Naive thymus-derived CD8-positive, alpha-beta T cell (primary cell): Measurements from ENCODE around the gene PSMG3. TPM values are rescaled to one million over a fixed set of nuclear protein-coding genes. Genes with fewer than 3 reads are reported as not detected.

Experiments
- ATAC-seq, 2 donors: fragments of 150-1000 bp; cut with Tn5 transposase in 1 of 2; sonication (Bioruptor Pico), chemical (Tn5 transposase) in 1 of 2; 1 replicate in 1 of 2; 2 replicates in 1 of 2; pipeline ENCODE4 v1.10.0; 2021; ENCODE audit warnings: mild to moderate bottlenecking in 2 of 2, moderate library complexity in 2 of 2
- POLR2A ChIA-PET: fragments of 350-600 bp; sonication (Branson Sonifier 250); formaldehyde crosslinking; loops from one replicate; lab custom pipeline; 2021; ENCODE audit warnings: antibody characterized with exemption; lab: Charles Lee
- DNase-seq, 10 donors: peaks; one replicate each; pipeline versions ENCODE4 v3.0.0 to v3.0.0-alpha.2; 2020 to 2022
- H3K27ac Mint-ChIP-seq, 10 donors: one replicate each; pipeline ENCODE4 v1.8.0; 2020 to 2022; ENCODE audit warnings: mild to moderate bottlenecking in 10 of 10, mixed read lengths in 10 of 10, moderate library complexity in 4 of 10, inconsistent platforms in 1 of 10
- H3K27me3 Mint-ChIP-seq, 5 donors: one replicate each; pipeline ENCODE4 v1.8.0; 2021 to 2022; ENCODE audit warnings: mixed read lengths in 5 of 5
- H3K36me3 Mint-ChIP-seq, 3 donors: one replicate each; pipeline ENCODE4 v1.8.0; 2020 to 2022; ENCODE audit warnings: mixed read lengths in 3 of 3, mild to moderate bottlenecking in 2 of 3, inconsistent platforms in 1 of 3
- H3K4me1 Mint-ChIP-seq, 4 donors: one replicate each; pipeline ENCODE4 v1.8.0; 2021 to 2022; ENCODE audit warnings: mixed read lengths in 4 of 4
- H3K4me3 Mint-ChIP-seq, 10 donors: one replicate each; pipeline ENCODE4 v1.8.0; 2020 to 2022; ENCODE audit warnings: mild to moderate bottlenecking in 10 of 10, mixed read lengths in 10 of 10, moderate library complexity in 6 of 10, inconsistent platforms in 1 of 10
- H3K9me3 Mint-ChIP-seq, 9 donors: one replicate each; pipeline ENCODE4 v1.8.0; 2020 to 2022; ENCODE audit warnings: mixed read lengths in 9 of 9, mild to moderate bottlenecking in 3 of 9, inconsistent platforms in 1 of 9, moderate library complexity in 1 of 9
- polyA plus RNA-seq, 3 donors: library from polyadenylated mRNA; unstranded; fragments of 300-500 nt; fragmentation: Illumina TruSeq; gene quantifications; one replicate each; pipeline ENCODE4 v1.2.3, GENCODE V29; 2021
- total RNA-seq, 8 experiments: library from RNA in 2 of 8; stranded (reverse) in 2 of 8; gene quantifications; one replicate each; pipeline ENCODE4 v1.2.3 and lab custom pipeline; 2021 to 2026

PSMG3 gene
- total and polyA plus RNA-seq, 5 experiments from 2014 or later: 24.3 to 45.8 (median 43.5) TPM

- Mint-ChIP-seq H3K4me3 (no peak overlapping the region), H3K4me1 (peaks cover 3 to 8% (median 4%) of the 10 kb centered on the region in 4 donors), H3K36me3 (peaks cover 0 to 32% (median 0%) of the 10 kb centered on the region in 3 donors), H3K27ac (peak overlapping the region in 1 of 10 donors; percentile 74), H3K27me3 (no peaks in the 10 kb centered on the region), H3K9me3 (no peaks in the 10 kb centered on the region)
- ATAC-seq: no peak
- POLR2A ChIA-PET: interaction anchor here (1.8 to 1.9 kb wide), 2 partner anchors 9 to 11 kb away, joined by 4 to 6 read pairs; no protein-coding TSS in a partner anchor
- DNase-seq: no peak
Observed at GRCh38 chr7:1543826-1544177, 26.0 kb downstream of the PSMG3 start.

GRCh38 chr7:1542841-1543747 is 26.7 kb downstream of the PSMG3 start:
- DNase-seq (no peak), ATAC-seq (no peak)
- Mint-ChIP-seq H3K4me3 (no peak overlapping the region), H3K27me3 (no peaks in the 10 kb centered on the region), H3K36me3 (peaks cover 0 to 32% (median 0%) of the 10 kb centered on the region in 3 donors), H3K9me3 (no peaks in the 10 kb centered on the region), H3K27ac (no peak overlapping the region), H3K4me1 (peaks cover 0 to 1% (median under 1%) of the 10 kb centered on the region in 4 donors)
- POLR2A ChIA-PET: interaction anchor here (1.8 to 1.9 kb wide), 2 partner anchors 8 to 11 kb away, joined by 4 to 6 read pairs; no protein-coding TSS in a partner anchor

- Mint-ChIP-seq H3K36me3 (peaks cover 0 to 34% (median 0%) of the 10 kb centered on the region in 3 donors), H3K4me1 (peaks cover 0 to 2% (median 2%) of the 10 kb centered on the region in 4 donors), H3K4me3 (no peak overlapping the region), H3K9me3 (no peaks in the 10 kb centered on the region), H3K27me3 (no peaks in the 10 kb centered on the region), H3K27ac (peak overlapping the region in 1 of 10 donors; percentile 43)
- no peak for ATAC-seq
- POLR2A ChIA-PET: interaction anchor here (1.3 kb wide), 1 partner anchor 9 kb away, joined by 7 read pairs; no protein-coding TSS in a partner anchor
- no peak for DNase-seq
Observed at GRCh38 chr7:1542329-1542728, 27.5 kb downstream of the PSMG3 start.

- POLR2A ChIA-PET: interaction anchor here (1.3 kb wide), 1 partner anchor 8 kb away, joined by 7 read pairs; no protein-coding TSS in a partner anchor
- DNase-seq (no peak), ATAC-seq (no peak)
- H3K36me3 Mint-ChIP-seq: peaks cover 0 to 34% (median 0%) of the 10 kb centered on the region in 3 donors
- no peaks in the 10 kb centered on the region for H3K27me3 Mint-ChIP-seq
- H3K4me3 Mint-ChIP-seq: peak overlapping the region in 1 of 10 donors; percentile 60
- peaks cover 0 to 4% (median 2%) of the 10 kb centered on the region in 4 donors for H3K4me1 Mint-ChIP-seq
- H3K27ac Mint-ChIP-seq: peak overlapping the region in 2 of 10 donors; percentile 43 to 75
- H3K9me3 Mint-ChIP-seq: no peaks in the 10 kb centered on the region
Observed at GRCh38 chr7:1541431-1542162, 28.2 kb downstream of the PSMG3 start.

GRCh38 chr7:1540776-1541271 is 29.0 kb downstream of the PSMG3 start:
- no peak for DNase-seq
- H3K36me3 Mint-ChIP-seq: peaks cover 0 to 35% (median 0%) of the 10 kb centered on the region in 3 donors
- POLR2A ChIA-PET: interaction anchor here (1.3 kb wide), 1 partner anchor 7 kb away, joined by 7 read pairs; no protein-coding TSS in a partner anchor
- peak overlapping the region in 1 of 10 donors; percentile 7 for H3K4me3 Mint-ChIP-seq
- H3K4me1 Mint-ChIP-seq: peaks cover 0 to 9% (median 5%) of the 10 kb centered on the region in 4 donors
- H3K9me3 Mint-ChIP-seq: no peaks in the 10 kb centered on the region
- peak overlapping the region in 3 of 10 donors; percentile 43 to 82 (median 75) for H3K27ac Mint-ChIP-seq
- H3K27me3 Mint-ChIP-seq: no peaks in the 10 kb centered on the region
- ATAC-seq: no peak

GRCh38 chr7:1539882-1540775 is 29.7 kb downstream of the PSMG3 start:
- Mint-ChIP-seq H3K4me1 (peaks cover 0 to 11% (median 5%) of the 10 kb centered on the region in 4 donors), H3K9me3 (no peaks in the 10 kb centered on the region), H3K36me3 (peaks cover 0 to 42% (median 0%) of the 10 kb centered on the region in 3 donors), H3K27ac (peak overlapping the region in 3 of 10 donors; percentile 43 to 82 (median 65)), H3K27me3 (no peaks in the 10 kb centered on the region), H3K4me3 (no peak overlapping the region)
- DNase-seq (no peak), ATAC-seq (no peak)
- POLR2A ChIA-PET: interaction anchor here (1.6 kb wide), 1 partner anchor 30 kb away, joined by 5 read pairs; the partner anchor contains the start of gene PSMG3

GRCh38 chr7:1539181-1539881 is 30.5 kb downstream of the PSMG3 start:
- H3K4me1 Mint-ChIP-seq: peaks cover 3 to 15% (median 9%) of the 10 kb centered on the region in 4 donors
- peaks cover 0 to 46% (median 0%) of the 10 kb centered on the region in 3 donors for H3K36me3 Mint-ChIP-seq
- no peak overlapping the region for H3K27ac Mint-ChIP-seq
- H3K4me3 Mint-ChIP-seq: no peak overlapping the region
- ATAC-seq: no peak
- no peak for DNase-seq
- no peaks in the 10 kb centered on the region for H3K9me3 Mint-ChIP-seq
- no peaks in the 10 kb centered on the region for H3K27me3 Mint-ChIP-seq
- POLR2A ChIA-PET: interaction anchor here (1.6 kb wide), 1 partner anchor 31 kb away, joined by 5 read pairs; the partner anchor contains the start of gene PSMG3

GRCh38 chr7:1538544-1539180 is 31.2 kb downstream of the PSMG3 start:
- peaks cover 5 to 18% (median 13%) of the 10 kb centered on the region in 4 donors for H3K4me1 Mint-ChIP-seq
- peaks cover 0 to 46% (median 0%) of the 10 kb centered on the region in 3 donors for H3K36me3 Mint-ChIP-seq
- H3K27ac Mint-ChIP-seq: no peak overlapping the region
- H3K27me3 Mint-ChIP-seq: no peaks in the 10 kb centered on the region
- no peaks in the 10 kb centered on the region for H3K9me3 Mint-ChIP-seq
- POLR2A ChIA-PET: interaction anchor here (1.6 kb wide), 1 partner anchor 31 kb away, joined by 5 read pairs; the partner anchor contains the start of gene PSMG3
- no peak overlapping the region for H3K4me3 Mint-ChIP-seq
- DNase-seq (no peak), ATAC-seq (no peak)

GRCh38 chr7:1537535-1538412 is 32.1 kb downstream of the PSMG3 start:
- peaks cover 13 to 27% (median 22%) of the 10 kb centered on the region in 4 donors for H3K4me1 Mint-ChIP-seq
- H3K36me3 Mint-ChIP-seq: peaks cover 0 to 46% (median 0%) of the 10 kb centered on the region in 3 donors
- no peak for ATAC-seq
- H3K27me3 Mint-ChIP-seq: no peaks in the 10 kb centered on the region
- peak in 1 of 10 donors; percentile 32 for DNase-seq
- POLR2A ChIA-PET: no interaction called here
- H3K9me3 Mint-ChIP-seq: no peaks in the 10 kb centered on the region
- no peak overlapping the region for H3K4me3 Mint-ChIP-seq
- H3K27ac Mint-ChIP-seq: peak overlapping the region in 5 of 10 donors; percentile 48 to 85 (median 82)
